Measurements from ENCODE around the gene BGN.

DNA sequence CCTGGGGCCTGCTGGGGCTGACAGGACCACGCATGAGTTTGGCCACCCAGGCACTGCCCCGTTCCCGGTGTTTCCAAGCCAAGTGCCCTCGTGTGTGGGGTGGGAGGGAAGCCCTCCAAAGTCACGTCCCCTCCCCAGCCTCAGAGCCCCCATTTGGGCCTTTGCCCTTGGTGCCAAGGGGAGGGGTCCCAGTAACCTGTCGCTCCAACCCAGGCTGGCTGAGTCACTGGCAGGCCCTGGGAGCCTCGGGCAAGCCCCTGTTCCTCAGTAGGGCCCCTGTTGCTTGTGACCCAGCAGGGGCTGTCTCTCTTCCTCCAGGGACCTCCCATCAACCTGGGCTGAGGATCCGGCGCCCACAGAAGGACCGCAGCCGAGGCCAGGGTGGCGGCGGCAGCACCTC, 13.7 kb upstream of the BGN start:
- TF ChIP-seq, protein P1, sequence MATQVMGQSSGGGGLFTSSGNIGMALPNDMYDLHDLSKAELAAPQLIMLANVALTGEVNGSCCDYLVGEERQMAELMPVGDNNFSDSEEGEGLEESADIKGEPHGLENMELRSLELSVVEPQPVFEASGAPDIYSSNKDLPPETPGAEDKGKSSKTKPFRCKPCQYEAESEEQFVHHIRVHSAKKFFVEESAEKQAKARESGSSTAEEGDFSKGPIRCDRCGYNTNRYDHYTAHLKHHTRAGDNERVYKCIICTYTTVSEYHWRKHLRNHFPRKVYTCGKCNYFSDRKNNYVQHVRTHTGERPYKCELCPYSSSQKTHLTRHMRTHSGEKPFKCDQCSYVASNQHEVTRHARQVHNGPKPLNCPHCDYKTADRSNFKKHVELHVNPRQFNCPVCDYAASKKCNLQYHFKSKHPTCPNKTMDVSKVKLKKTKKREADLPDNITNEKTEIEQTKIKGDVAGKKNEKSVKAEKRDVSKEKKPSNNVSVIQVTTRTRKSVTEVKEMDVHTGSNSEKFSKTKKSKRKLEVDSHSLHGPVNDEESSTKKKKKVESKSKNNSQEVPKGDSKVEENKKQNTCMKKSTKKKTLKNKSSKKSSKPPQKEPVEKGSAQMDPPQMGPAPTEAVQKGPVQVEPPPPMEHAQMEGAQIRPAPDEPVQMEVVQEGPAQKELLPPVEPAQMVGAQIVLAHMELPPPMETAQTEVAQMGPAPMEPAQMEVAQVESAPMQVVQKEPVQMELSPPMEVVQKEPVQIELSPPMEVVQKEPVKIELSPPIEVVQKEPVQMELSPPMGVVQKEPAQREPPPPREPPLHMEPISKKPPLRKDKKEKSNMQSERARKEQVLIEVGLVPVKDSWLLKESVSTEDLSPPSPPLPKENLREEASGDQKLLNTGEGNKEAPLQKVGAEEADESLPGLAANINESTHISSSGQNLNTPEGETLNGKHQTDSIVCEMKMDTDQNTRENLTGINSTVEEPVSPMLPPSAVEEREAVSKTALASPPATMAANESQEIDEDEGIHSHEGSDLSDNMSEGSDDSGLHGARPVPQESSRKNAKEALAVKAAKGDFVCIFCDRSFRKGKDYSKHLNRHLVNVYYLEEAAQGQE (IDR thresholded peaks at IDR 0.05; ENCODE audit: low read depth) = no peak
- TF ChIP-seq RAD21 (IDR thresholded peaks at IDR 0.05; ENCODE audit: low read depth) = no peak
- TF ChIP-seq, protein P2, sequence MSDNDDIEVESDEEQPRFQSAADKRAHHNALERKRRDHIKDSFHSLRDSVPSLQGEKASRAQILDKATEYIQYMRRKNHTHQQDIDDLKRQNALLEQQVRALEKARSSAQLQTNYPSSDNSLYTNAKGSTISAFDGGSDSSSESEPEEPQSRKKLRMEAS (IDR thresholded peaks at IDR 0.05) = no peak
- no peak for TF ChIP-seq EGR1 (IDR thresholded peaks at IDR 0.05)
- TF ChIP-seq ZBTB7A (IDR thresholded peaks at IDR 0.05; ENCODE audit: low read depth) = no peak
- TF ChIP-seq CREB1 (IDR thresholded peaks at IDR 0.05; ENCODE audit: low read depth) = no peak
- no peak for TF ChIP-seq CEBPB (IDR thresholded peaks at IDR 0.05)
- TF ChIP-seq NFIC (IDR thresholded peaks at IDR 0.05) = no peak

Data from Ishikawa (cell line).